Loucy (cell line): ENCODE measurements around the gene PBX2.

Experiments used
- CTCF ChIP-seq: fragments of 200-600 bp; sonication (generic); conservative IDR thresholded peaks from 2 replicates; pipeline ENCODE4 v1.5.1; 2014; ENCODE audit warnings: mild to moderate bottlenecking, antibody characterized with exemption, low read length
- EZH2phosphoT487 ChIP-seq: fragments of 200-600 bp; IDR thresholded peaks from 2 replicates; pipeline ENCODE4 v1.6.1; 2018; ENCODE audit warnings: antibody characterized with exemption, mild to moderate bottlenecking, moderate library complexity, borderline replicate concordance

- no peak for TF ChIP-seq CTCF
- TF ChIP-seq EZH2phosphoT487: no peak
Observed at GRCh38 chr6:32137454-32137853, 52.5 kb downstream of the PBX2 start.
